Lung (tissue), 12 donors: ENCODE measurements around the gene PPOX. TPM values are rescaled to one million over a fixed set of nuclear protein-coding genes. Genes with fewer than 3 reads are reported as not detected.

Source experiments
- ATAC-seq: fragments of 200-7000 bp; cut with Tn5 transposase; one replicate; pipeline ENCODE4 v1.9.1; 2020; ENCODE audit warnings: moderate number of reproducible peaks; ENCODE audit not compliant: insufficient read depth, low FRiP score
- DNase-seq, 3 donors: peaks; one replicate each; pipeline ENCODE4 v3.0.0-alpha.2; 2013 to 2017
- H3K27ac ChIP-seq, 2 donors: one replicate each; pipeline ENCODE4 v1.5.1; 2013; ENCODE audit warnings: mild to moderate bottlenecking in 2 of 2, moderate library complexity in 2 of 2, control low read depth in 1 of 2, inconsistent platforms in 1 of 2, low read depth in 1 of 2, low read length in 1 of 2
- H3K27me3 ChIP-seq, 3 donors: one replicate each; pipeline ENCODE4 v1.5.1; 2013; ENCODE audit warnings: low read length in 2 of 3; ENCODE audit not compliant: control insufficient read depth in 3 of 3, insufficient read depth in 3 of 3
- H3K36me3 ChIP-seq, 4 donors: one replicate each; pipeline ENCODE4 v1.5.1; 2013; ENCODE audit warnings: low read length in 4 of 4, mild to moderate bottlenecking in 1 of 4, moderate library complexity in 1 of 4; ENCODE audit not compliant: control insufficient read depth in 4 of 4, insufficient read depth in 4 of 4
- H3K4me1 ChIP-seq, 5 donors: one replicate each; pipeline ENCODE4 v1.5.1; 2013; ENCODE audit warnings: low read length in 5 of 5, mild to moderate bottlenecking in 2 of 5, moderate library complexity in 1 of 5; ENCODE audit not compliant: control insufficient read depth in 5 of 5, insufficient read depth in 5 of 5
- H3K4me3 ChIP-seq: one replicate; pipeline ENCODE4 v1.5.1; 2013; ENCODE audit warnings: mild to moderate bottlenecking, control low read depth, moderate library complexity
- H3K9ac ChIP-seq, 2 donors: one replicate each; pipeline ENCODE4 v1.5.1; 2013; ENCODE audit warnings: low read length in 2 of 2, control low read depth in 1 of 2; ENCODE audit not compliant: insufficient read depth in 1 of 2
- H3K9me3 ChIP-seq, 4 donors: one replicate each; pipeline ENCODE4 v1.5.1; 2013; ENCODE audit warnings: low read length in 3 of 4, mild to moderate bottlenecking in 1 of 4, moderate library complexity in 1 of 4; ENCODE audit not compliant: control insufficient read depth in 4 of 4, insufficient read depth in 3 of 4
- WGBS, 2 donors: extraction: QIAGEN DNeasy Blood & Tissue Kit; methylation state at CpG; one replicate each; pipeline ENCODE4 v1.1.7; 2013; 5-methylcytosine and 5-hydroxymethylcytosine counted together
- polyA plus RNA-seq, 2 donors: library from polyadenylated mRNA; stranded (reverse); fragments of 200-250 nt; gene quantifications; one replicate each; pipeline ENCODE4 v1.2.1, GENCODE V29; 2013
- total RNA-seq, 2 donors: library from RNA; depleted of rRNA in 1 of 2; stranded (reverse); fragments of >200 nt in 1 of 2; gene quantifications; one replicate each; pipeline ENCODE4 v1.2.1, GENCODE V29; 2014 to 2021
- TF ChIP-seq, protein P1 (sequence below): IDR thresholded peaks from 2 replicates; pipeline ENCODE4 v1.5.1; 2012; ENCODE audit warnings: mild to moderate bottlenecking; ENCODE audit errors: control extremely low read depth, extremely low read depth
- donor health status: control.
- donor health status: control.
- donor health status: Bipolar disorder and iron deficiency.
- donor health status: healthy.
- donor health status: DM: yes; HTN: yes; CAD: no.

PPOX gene
- total and polyA plus RNA-seq, 4 donors = 14.8 to 34.1 (median 33.0) TPM

DNA sequence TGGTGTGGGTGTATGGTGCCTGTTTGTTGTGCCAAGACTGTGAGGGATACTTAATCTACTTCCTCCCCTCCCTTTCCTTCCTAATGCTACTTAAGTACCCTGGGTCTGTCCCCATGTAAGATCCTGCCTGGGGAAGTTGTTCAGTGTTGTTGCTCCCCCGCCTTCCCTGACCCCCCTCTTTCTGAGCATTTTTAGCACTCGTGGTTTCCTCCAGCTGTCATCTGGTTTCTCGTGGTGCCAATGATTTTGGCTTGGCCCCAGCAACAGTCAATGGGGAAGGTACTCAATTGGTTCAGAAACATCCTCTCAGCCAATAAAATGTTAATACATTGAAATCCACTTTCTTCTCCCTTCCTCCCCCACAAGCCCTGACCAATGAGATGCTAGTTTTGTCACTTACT is 19.1 kb downstream of the PPOX start:
- Histone ChIP-seq H3K4me3 (no peak overlapping the region), H3K4me1 (peaks cover 3 to 6% (median 5%) of the 10 kb centered on the region in 5 donors), H3K27me3 (no peaks in the 10 kb centered on the region), H3K9ac (no peak overlapping the region), H3K9me3 (no peaks in the 10 kb centered on the region), H3K27ac (peak overlapping the region in 1 of 2 donors; percentile 1), H3K36me3 (no peaks in the 10 kb centered on the region)
- TF ChIP-seq, protein P1, sequence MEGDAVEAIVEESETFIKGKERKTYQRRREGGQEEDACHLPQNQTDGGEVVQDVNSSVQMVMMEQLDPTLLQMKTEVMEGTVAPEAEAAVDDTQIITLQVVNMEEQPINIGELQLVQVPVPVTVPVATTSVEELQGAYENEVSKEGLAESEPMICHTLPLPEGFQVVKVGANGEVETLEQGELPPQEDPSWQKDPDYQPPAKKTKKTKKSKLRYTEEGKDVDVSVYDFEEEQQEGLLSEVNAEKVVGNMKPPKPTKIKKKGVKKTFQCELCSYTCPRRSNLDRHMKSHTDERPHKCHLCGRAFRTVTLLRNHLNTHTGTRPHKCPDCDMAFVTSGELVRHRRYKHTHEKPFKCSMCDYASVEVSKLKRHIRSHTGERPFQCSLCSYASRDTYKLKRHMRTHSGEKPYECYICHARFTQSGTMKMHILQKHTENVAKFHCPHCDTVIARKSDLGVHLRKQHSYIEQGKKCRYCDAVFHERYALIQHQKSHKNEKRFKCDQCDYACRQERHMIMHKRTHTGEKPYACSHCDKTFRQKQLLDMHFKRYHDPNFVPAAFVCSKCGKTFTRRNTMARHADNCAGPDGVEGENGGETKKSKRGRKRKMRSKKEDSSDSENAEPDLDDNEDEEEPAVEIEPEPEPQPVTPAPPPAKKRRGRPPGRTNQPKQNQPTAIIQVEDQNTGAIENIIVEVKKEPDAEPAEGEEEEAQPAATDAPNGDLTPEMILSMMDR = no peak
- ATAC-seq (peak; percentile 56), DNase-seq (peak; percentile 85 to 89 (median 86))
- WGBS, 2 donors = 0 to 4% methylated on average over 3 of the region's 3 CpGs

GRCh38 chr1:161185732-161186311 is 19.6 kb downstream of the PPOX start:
- peaks cover 3 to 6% (median 5%) of the 10 kb centered on the region in 5 donors for H3K4me1 ChIP-seq
- DNase-seq = no peak
- 9 to 21% methylated on average over 2 of the region's 2 CpGs for WGBS, 2 donors
- H3K9me3 ChIP-seq = no peaks in the 10 kb centered on the region
- H3K4me3 ChIP-seq = no peak overlapping the region
- no peaks in the 10 kb centered on the region for H3K27me3 ChIP-seq
- TF ChIP-seq, protein P1 = no peak
- no peak overlapping the region for H3K9ac ChIP-seq
- no peaks in the 10 kb centered on the region for H3K36me3 ChIP-seq
- peak overlapping the region; percentile 22 to 77 for H3K27ac ChIP-seq
- peak; percentile 44 for ATAC-seq

DNA sequence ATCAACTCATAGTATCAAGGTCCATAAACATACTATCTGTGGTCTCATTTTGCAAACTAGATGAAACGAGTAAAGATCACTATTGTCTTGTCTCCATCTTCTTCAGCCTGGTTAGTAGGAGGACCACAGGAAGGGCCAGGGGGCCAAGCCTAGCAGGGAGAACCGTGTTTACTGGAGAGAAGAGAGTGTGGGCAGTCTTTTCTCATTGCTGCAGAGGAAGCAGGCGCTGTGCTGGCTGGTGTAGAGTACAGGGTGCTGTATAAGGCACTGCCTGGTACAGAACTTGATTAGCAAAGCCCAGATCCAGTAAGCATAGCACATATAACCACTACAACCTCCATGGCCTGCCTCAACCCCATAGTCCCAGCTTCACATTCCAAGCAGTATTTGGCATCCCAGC is 21.1 kb downstream of the PPOX start:
- Histone ChIP-seq H3K9ac (no peak overlapping the region), H3K4me1 (peaks cover 3 to 6% (median 5%) of the 10 kb centered on the region in 5 donors), H3K4me3 (no peak overlapping the region), H3K27me3 (no peaks in the 10 kb centered on the region), H3K9me3 (no peaks in the 10 kb centered on the region), H3K27ac (no peak overlapping the region), H3K36me3 (peaks cover 0 to 2% (median 0%) of the 10 kb centered on the region in 4 donors)
- WGBS, 2 donors = 73 to 78% methylated on average over 3 of the region's 3 CpGs
- no peak for ATAC-seq
- TF ChIP-seq, protein P1 = no peak
- no peak for DNase-seq

DNA sequence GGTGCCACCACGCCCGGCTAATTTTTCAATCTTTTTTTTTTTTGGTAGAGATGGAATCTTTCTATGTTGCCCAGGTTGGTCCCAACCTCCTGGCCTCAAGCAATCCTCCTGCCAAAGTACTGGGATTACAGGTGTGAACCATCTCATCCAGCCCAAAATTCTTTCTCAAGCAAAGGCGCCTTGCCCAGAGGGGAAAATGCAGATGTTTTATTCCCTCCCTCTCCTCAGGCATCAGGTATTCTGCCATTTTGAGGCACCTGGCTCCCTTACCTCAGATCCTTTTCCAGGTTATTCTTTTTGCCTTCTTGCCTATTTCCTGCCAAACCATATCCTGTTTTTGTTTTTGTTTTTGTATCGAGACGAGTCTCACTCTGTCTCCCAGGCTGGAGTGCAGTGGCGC is 22.2 kb downstream of the PPOX start:
- Histone ChIP-seq H3K9me3 (no peaks in the 10 kb centered on the region), H3K4me1 (peaks cover 3 to 7% (median 5%) of the 10 kb centered on the region in 5 donors), H3K27ac (no peak overlapping the region), H3K9ac (no peak overlapping the region), H3K4me3 (no peak overlapping the region), H3K27me3 (no peaks in the 10 kb centered on the region), H3K36me3 (peaks cover 0 to 2% (median 0%) of the 10 kb centered on the region in 4 donors)
- TF ChIP-seq, protein P1 = no peak
- no peak for ATAC-seq
- DNase-seq = no peak
- WGBS, 2 donors = 73 to 79% methylated on average over 6 of the region's 6 CpGs
